ENCODE data around the gene ASNSD1. TPM values are rescaled to one million over a fixed set of nuclear protein-coding genes. Genes with fewer than 3 reads are reported as not detected.

ASNSD1 gene
- total RNA-seq, 1 experiment from 2014 or later: 33.7 TPM

- POLR2A ChIA-PET (ENCODE audit: unreplicated experiment): no interaction called here
- CTCF ChIA-PET: no interaction called here
- H3F3A ChIP-seq (ENCODE audit: low read length, unreplicated experiment): no peaks in the 10 kb centered on the region
These were observed 20.3 kb upstream of the ASNSD1 start for GRCh38 chr2:189641002-189641401.

GRCh38 chr2:189641590-189641989 lies 19.7 kb upstream of the ASNSD1 start:
- no peak for TF ChIP-seq EZH2phosphoT487 (IDR thresholded peaks at IDR 0.05; ENCODE audit: borderline replicate concordance, low read length)
- no peak for TF ChIP-seq CTCF (conservative IDR thresholded peaks at IDR 0.05; ENCODE audit: low read depth, low read length)
- no peak for TF ChIP-seq EZH2 (IDR thresholded peaks at IDR 0.05; ENCODE audit: low read length, unreplicated experiment)
- Histone ChIP-seq H3K9me3 (ENCODE audit: low read length) (no peaks in the 10 kb centered on the region), H3F3A (ENCODE audit: low read length, unreplicated experiment) (no peaks in the 10 kb centered on the region), H2AFZ (ENCODE audit: low read length) (no peak overlapping the region), H3K36me3 (ENCODE audit: low read depth, low read length) (no peaks in the 10 kb centered on the region), H4K20me1 (ENCODE audit: low read length) (no peaks in the 10 kb centered on the region), H3K4me2 (ENCODE audit: low read length) (no peak overlapping the region), H3K9ac (ENCODE audit: low read length) (no peak overlapping the region), H3K9me2 (replicated peaks; ENCODE audit: low read length) (no peaks in the 10 kb centered on the region), H3K4me1 (ENCODE audit: insufficient read depth, low read length) (no peaks in the 10 kb centered on the region), H3K4me3 (ENCODE audit: low read length) (no peak overlapping the region), H3K79me2 (ENCODE audit: low read length) (no peaks in the 10 kb centered on the region), H3K27ac (ENCODE audit: low read length) (no peak overlapping the region), H3K27me3 (ENCODE audit: low read length) (no peaks in the 10 kb centered on the region)
- ATAC-seq: no peak
- no peak for DNase-seq
- ChIA-PET CTCF (no interaction called here), POLR2A (ENCODE audit: unreplicated experiment) (no interaction called here)
- BruUV-seq (replicated peaks): no TSS peak
- intact Hi-C loops (cut with micrococcal nuclease): no loop called here

More at GRCh38 chr2:189641002-189641401, 20.3 kb upstream of the ASNSD1 start:
- no peak overlapping the region for H3K27ac ChIP-seq (ENCODE audit: low read length)
- no peaks in the 10 kb centered on the region for H3K9me3 ChIP-seq (ENCODE audit: low read length)
- no peak overlapping the region for H3K4me3 ChIP-seq (ENCODE audit: low read length)
- ATAC-seq (no peak), DNase-seq (no peak)
- no peaks in the 10 kb centered on the region for H3K79me2 ChIP-seq (ENCODE audit: low read length)
- no peaks in the 10 kb centered on the region for H4K20me1 ChIP-seq (ENCODE audit: low read length)
- no peaks in the 10 kb centered on the region for H3K9me2 ChIP-seq (replicated peaks; ENCODE audit: low read length)
- no peak for TF ChIP-seq EZH2phosphoT487 (IDR thresholded peaks at IDR 0.05; ENCODE audit: borderline replicate concordance, low read length)
- no peak for TF ChIP-seq EZH2 (IDR thresholded peaks at IDR 0.05; ENCODE audit: low read length, unreplicated experiment)
- TF ChIP-seq CTCF (conservative IDR thresholded peaks at IDR 0.05; ENCODE audit: low read depth, low read length): no peak
- H3K27me3 ChIP-seq (ENCODE audit: low read length): no peaks in the 10 kb centered on the region
- no peak overlapping the region for H3K9ac ChIP-seq (ENCODE audit: low read length)
- no peaks in the 10 kb centered on the region for H3K4me1 ChIP-seq (ENCODE audit: insufficient read depth, low read length)
- no peaks in the 10 kb centered on the region for H3K36me3 ChIP-seq (ENCODE audit: low read depth, low read length)
- no TSS peak for BruUV-seq (replicated peaks)
- H2AFZ ChIP-seq (ENCODE audit: low read length): no peak overlapping the region
- intact Hi-C loops (cut with micrococcal nuclease): no loop called here
- H3K4me2 ChIP-seq (ENCODE audit: low read length): no peak overlapping the region

GRCh38 chr2:189646521-189646920 lies 14.7 kb upstream of the ASNSD1 start:
- Histone ChIP-seq H3K4me2 (ENCODE audit: low read length) (no peak overlapping the region), H3K79me2 (ENCODE audit: low read length) (no peaks in the 10 kb centered on the region), H3K9ac (ENCODE audit: low read length) (no peak overlapping the region), H3K4me3 (ENCODE audit: low read length) (no peak overlapping the region), H3K4me1 (ENCODE audit: insufficient read depth, low read length) (no peaks in the 10 kb centered on the region), H3K9me3 (ENCODE audit: low read length) (no peaks in the 10 kb centered on the region), H3F3A (ENCODE audit: low read length, unreplicated experiment) (no peaks in the 10 kb centered on the region), H3K27me3 (ENCODE audit: low read length) (no peaks in the 10 kb centered on the region), H3K27ac (ENCODE audit: low read length) (no peak overlapping the region), H4K20me1 (ENCODE audit: low read length) (no peaks in the 10 kb centered on the region), H2AFZ (ENCODE audit: low read length) (no peak overlapping the region), H3K9me2 (replicated peaks; ENCODE audit: low read length) (no peaks in the 10 kb centered on the region), H3K36me3 (ENCODE audit: low read depth, low read length) (no peaks in the 10 kb centered on the region)
- intact Hi-C loops (cut with micrococcal nuclease): no loop called here
- BruUV-seq (replicated peaks): no TSS peak
- no peak for TF ChIP-seq CTCF (conservative IDR thresholded peaks at IDR 0.05; ENCODE audit: low read depth, low read length)
- no peak for TF ChIP-seq EZH2 (IDR thresholded peaks at IDR 0.05; ENCODE audit: low read length, unreplicated experiment)
- TF ChIP-seq EZH2phosphoT487 (IDR thresholded peaks at IDR 0.05; ENCODE audit: borderline replicate concordance, low read length): no peak
- ChIA-PET CTCF (no interaction called here), POLR2A (ENCODE audit: unreplicated experiment) (no interaction called here)
- ATAC-seq (no peak), DNase-seq (no peak)
